OCI-LY3 (cell line): ENCODE data around the gene NDE1.

ENCODE experiments used
- H2AFZ ChIP-seq: fragments of 200-600, 300-600 bp; shearing (Covaris generic); 2 replicates; pipeline ENCODE4 v1.6.0; 2014; ENCODE audit warnings: antibody characterized with exemption, low read depth, low read length
- H3K27ac ChIP-seq: fragments of 200-600, 300-600 bp; sonication (generic); 2 replicates; pipeline ENCODE4 v1.5.1; 2014; ENCODE audit warnings: mild to moderate bottlenecking, low read length, moderate library complexity, mixed read lengths
- H3K27me3 ChIP-seq: fragments of 200-600, 300-600 bp; sonication (generic); 2 replicates; pipeline ENCODE4 v1.6.1; 2014; ENCODE audit warnings: low read depth, low read length, mixed read lengths
- H3K36me3 ChIP-seq: fragments of 200-600, 300-600 bp; sonication (generic); replicated peaks from 2 replicates; pipeline ENCODE3; 2014; ENCODE audit warnings: low read depth, low read length, mixed read lengths
- H3K4me1 ChIP-seq: fragments of 300-600, 200-600 bp; sonication (generic); 2 replicates; pipeline ENCODE4 v1.6.1; 2014; ENCODE audit warnings: low read length, mixed read lengths
- H3K4me2 ChIP-seq: fragments of 200-600, 300-600 bp; sonication (generic); 2 replicates; pipeline ENCODE4 v1.6.1; 2014; ENCODE audit warnings: low read length, mixed read lengths
- H3K4me3 ChIP-seq: fragments of 300-600, 200-600 bp; sonication (generic); 2 replicates; pipeline ENCODE4 v1.5.1; 2014; ENCODE audit warnings: antibody characterized with exemption, mild to moderate bottlenecking, low read length, moderate library complexity
- H3K79me2 ChIP-seq: fragments of 300-600, 200-600 bp; shearing (Covaris generic); 2 replicates; pipeline ENCODE4 v1.6.1; 2014; ENCODE audit warnings: mild to moderate bottlenecking, low read length, mixed read lengths
- H3K9ac ChIP-seq: fragments of 300-600, 200-600 bp; shearing (Covaris generic); 2 replicates; pipeline ENCODE4 v1.6.0; 2014; ENCODE audit warnings: mild to moderate bottlenecking, low read length, moderate library complexity
- H3K9me3 ChIP-seq: fragments of 200-600, 300-600 bp; shearing (Covaris generic); 2 replicates; pipeline ENCODE4 v1.6.1; 2014; ENCODE audit warnings: low read length, mixed read lengths; ENCODE audit not compliant: insufficient read depth
- H4K20me1 ChIP-seq: fragments of 200-600, 300-600 bp; sonication (generic); 2 replicates; pipeline ENCODE4 v1.6.1; 2016; ENCODE audit warnings: low read length, mixed read lengths; ENCODE audit not compliant: insufficient read depth
- CTCF ChIP-seq: fragments of 200-600, 300-600 bp; sonication (generic); IDR thresholded peaks from 2 replicates; pipeline ENCODE4 v1.5.1; 2014; ENCODE audit warnings: antibody characterized with exemption, low read length, low read depth
- EZH2phosphoT487 ChIP-seq: fragments of 200-600 bp; shearing (Covaris generic); IDR thresholded peaks from 2 replicates; pipeline ENCODE4 v1.6.1; 2018; ENCODE audit warnings: antibody characterized with exemption, mixed run types, low read depth

NDE1 gene

DNA sequence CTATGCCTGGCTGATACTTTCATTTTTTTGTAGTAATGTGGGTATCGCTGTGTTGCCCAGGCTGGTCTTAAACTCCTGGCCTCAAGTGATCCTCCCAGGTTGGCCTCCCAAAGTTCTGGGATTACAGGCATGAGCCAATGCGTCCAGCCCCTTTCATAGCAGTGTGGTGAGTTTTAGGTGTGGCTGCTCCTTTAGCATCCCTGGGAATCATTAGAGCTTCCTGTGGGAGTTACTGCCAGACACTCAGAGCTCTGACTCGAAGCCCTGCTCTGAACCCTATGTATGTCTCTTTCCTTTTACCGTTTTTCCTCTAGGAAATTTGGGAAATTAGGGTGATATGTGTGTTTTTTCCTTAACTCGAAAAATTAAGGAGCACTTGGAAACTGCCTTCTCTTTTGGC, 44.5 kb downstream of the NDE1 start:
- H3K27me3 ChIP-seq = no peaks in the 10 kb centered on the region
- no peaks in the 10 kb centered on the region for H3K9me3 ChIP-seq
- no peak overlapping the region for H3K27ac ChIP-seq
- H3K4me3 ChIP-seq = no peak overlapping the region
- H3K4me2 ChIP-seq = no peak overlapping the region
- no peaks in the 10 kb centered on the region for H4K20me1 ChIP-seq
- peaks cover 3% of the 10 kb centered on the region; the same call in 1 of the 2 replicates for H3K4me1 ChIP-seq
- H3K36me3 ChIP-seq = peaks cover 63% of the 10 kb centered on the region
- no peak for TF ChIP-seq CTCF
- no peak for TF ChIP-seq EZH2phosphoT487
- H2AFZ ChIP-seq = no peak overlapping the region
- H3K79me2 ChIP-seq = no peaks in the 10 kb centered on the region; the same call in 1 of the 2 replicates
- no peak overlapping the region for H3K9ac ChIP-seq

GRCh38 chr16:15699819-15700218, 49.8 kb downstream of the NDE1 start:
- H3K79me2 ChIP-seq = no peaks in the 10 kb centered on the region
- H3K4me1 ChIP-seq = no peaks in the 10 kb centered on the region
- no peak overlapping the region for H3K27ac ChIP-seq
- no peak overlapping the region for H2AFZ ChIP-seq
- TF ChIP-seq EZH2phosphoT487 = no peak
- no peak for TF ChIP-seq CTCF
- H3K36me3 ChIP-seq = peaks cover 61% of the 10 kb centered on the region
- no peak overlapping the region for H3K9ac ChIP-seq
- H3K4me2 ChIP-seq = no peak overlapping the region
- H3K9me3 ChIP-seq = no peaks in the 10 kb centered on the region
- no peak overlapping the region for H3K4me3 ChIP-seq
- no peaks in the 10 kb centered on the region for H3K27me3 ChIP-seq
- H4K20me1 ChIP-seq = peaks cover 3% of the 10 kb centered on the region; the same call in 1 of the 2 replicates

- H3K4me3 ChIP-seq = no peak overlapping the region
- H3K27me3 ChIP-seq = no peaks in the 10 kb centered on the region
- H3K27ac ChIP-seq = no peak overlapping the region
- H4K20me1 ChIP-seq = peaks cover 3% of the 10 kb centered on the region; the same call in 1 of the 2 replicates
- H3K36me3 ChIP-seq = peaks cover 60% of the 10 kb centered on the region
- H3K79me2 ChIP-seq = no peaks in the 10 kb centered on the region
- H3K9me3 ChIP-seq = no peaks in the 10 kb centered on the region
- H3K4me1 ChIP-seq = no peaks in the 10 kb centered on the region
- no peak overlapping the region for H3K4me2 ChIP-seq
- no peak overlapping the region for H3K9ac ChIP-seq
- TF ChIP-seq EZH2phosphoT487 (no peak), CTCF (no peak)
- no peak overlapping the region for H2AFZ ChIP-seq
Measured at GRCh38 chr16:15701367-15701766, 51.3 kb downstream of the NDE1 start.

- no peak overlapping the region for H3K4me2 ChIP-seq
- H3K27me3 ChIP-seq = no peaks in the 10 kb centered on the region
- H3K79me2 ChIP-seq = no peaks in the 10 kb centered on the region
- H2AFZ ChIP-seq = no peak overlapping the region
- H3K36me3 ChIP-seq = peaks cover 53% of the 10 kb centered on the region
- H3K9me3 ChIP-seq = no peaks in the 10 kb centered on the region
- no peaks in the 10 kb centered on the region for H3K4me1 ChIP-seq
- no peak overlapping the region for H3K4me3 ChIP-seq
- TF ChIP-seq EZH2phosphoT487 = no peak
- TF ChIP-seq CTCF = no peak
- H4K20me1 ChIP-seq = peaks cover 3% of the 10 kb centered on the region; the same call in 1 of the 2 replicates
- no peak overlapping the region for H3K9ac ChIP-seq
- no peak overlapping the region for H3K27ac ChIP-seq
Measured at GRCh38 chr16:15701975-15702970, 52.2 kb downstream of the NDE1 start.
